NB4 (cell line): ENCODE results near the gene TMEM225B.
"Not testable (repeated sequence)": the region's sequence is repeated elsewhere in the genome, so short reads cannot be mapped to it uniquely, and the experiment has no call there.

Experiments used
- MYC ChIP-seq: IDR thresholded peaks from 2 replicates; pipeline ENCODE4 v1.6.1; 2011; ENCODE audit warnings: low read depth, low read length
- POLR2A ChIP-seq: IDR thresholded peaks from 2 replicates; pipeline ENCODE4 v1.6.1; 2011; ENCODE audit warnings: mild to moderate bottlenecking; ENCODE audit not compliant: insufficient read length; ENCODE audit errors: extremely low read depth
- TF ChIP-seq, protein P1 (sequence below): IDR thresholded peaks from one replicate; pipeline ENCODE4 v1.5.1; 2012; ENCODE audit warnings: low read depth, low read length

DNA sequence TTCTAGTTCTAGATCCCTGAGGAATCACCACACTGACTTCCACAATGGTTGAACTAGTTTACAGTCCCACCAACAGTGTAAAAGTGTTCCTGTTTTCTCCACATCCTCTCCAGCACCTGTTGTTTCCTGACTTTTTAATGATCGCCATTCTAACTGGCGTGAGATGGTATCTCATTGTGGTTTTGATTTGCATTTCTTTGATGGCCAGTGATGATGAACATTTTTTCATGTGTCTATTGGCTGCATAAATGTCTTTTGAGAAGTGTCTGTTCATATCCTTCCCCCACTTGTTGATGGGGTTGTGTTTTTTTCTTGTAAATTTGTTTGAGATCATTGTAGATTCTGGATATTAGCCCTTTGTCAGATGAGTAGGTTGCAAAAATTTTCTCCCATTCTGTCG is 56.6 kb downstream of the TMEM225B start:
- TF ChIP-seq, protein P1, sequence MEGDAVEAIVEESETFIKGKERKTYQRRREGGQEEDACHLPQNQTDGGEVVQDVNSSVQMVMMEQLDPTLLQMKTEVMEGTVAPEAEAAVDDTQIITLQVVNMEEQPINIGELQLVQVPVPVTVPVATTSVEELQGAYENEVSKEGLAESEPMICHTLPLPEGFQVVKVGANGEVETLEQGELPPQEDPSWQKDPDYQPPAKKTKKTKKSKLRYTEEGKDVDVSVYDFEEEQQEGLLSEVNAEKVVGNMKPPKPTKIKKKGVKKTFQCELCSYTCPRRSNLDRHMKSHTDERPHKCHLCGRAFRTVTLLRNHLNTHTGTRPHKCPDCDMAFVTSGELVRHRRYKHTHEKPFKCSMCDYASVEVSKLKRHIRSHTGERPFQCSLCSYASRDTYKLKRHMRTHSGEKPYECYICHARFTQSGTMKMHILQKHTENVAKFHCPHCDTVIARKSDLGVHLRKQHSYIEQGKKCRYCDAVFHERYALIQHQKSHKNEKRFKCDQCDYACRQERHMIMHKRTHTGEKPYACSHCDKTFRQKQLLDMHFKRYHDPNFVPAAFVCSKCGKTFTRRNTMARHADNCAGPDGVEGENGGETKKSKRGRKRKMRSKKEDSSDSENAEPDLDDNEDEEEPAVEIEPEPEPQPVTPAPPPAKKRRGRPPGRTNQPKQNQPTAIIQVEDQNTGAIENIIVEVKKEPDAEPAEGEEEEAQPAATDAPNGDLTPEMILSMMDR, result not testable (repeated sequence)
- TF ChIP-seq POLR2A, MYC: not testable (repeated sequence)
